ENCODE measurements around the gene NDNF. TPM values are rescaled to one million over a fixed set of nuclear protein-coding genes. Genes with fewer than 3 reads are reported as not detected.

NDNF gene
- total RNA-seq = under 1 TPM in 1 of 2 experiments, not detected in 1; 0.16 TPM

GRCh38 chr4:121072224-121073003 lies at the start of gene NDNF:
TSS of gene NDNF (minus strand) at chr4:121072535. CDS start at chr4:121045837, 26,698 bp downstream.
- Mint-ChIP-seq H3K4me3 (peak within 1 kb of the TSS; percentile 79), H3K27me3 (peaks cover 75% of the 10 kb centered on the region), H3K4me1 (peaks cover 21% of the 10 kb centered on the region), H3K27ac (no peak within 1 kb of the TSS), H3K36me3 (no peaks in the 10 kb centered on the region), H3K9me3 (ENCODE audit: low read depth) (no peaks in the 10 kb centered on the region)
- CTCF ChIA-PET = interaction anchor here (1.0 kb wide), 1 partner anchor 39 kb away, joined by 3 read pairs; no protein-coding TSS in a partner anchor
- DNase-seq (no peak), ATAC-seq (peak; percentile 81)

GRCh38 chr4:121119715-121120114 lies 47.4 kb upstream of the NDNF start:
- Mint-ChIP-seq H3K9me3 (ENCODE audit: low read depth) (no peaks in the 10 kb centered on the region), H3K27me3 (no peaks in the 10 kb centered on the region), H3K4me3 (no peak overlapping the region), H3K36me3 (peaks cover 2% of the 10 kb centered on the region), H3K4me1 (peaks cover 18% of the 10 kb centered on the region), H3K27ac (no peak overlapping the region)
- DNase-seq = no peak
- no peak for ATAC-seq
- CTCF ChIA-PET = interaction anchor here (1.1 to 3.1 kb wide), 5 partner anchors 9 to 133 kb away, joined by 3 to 12 read pairs (median 3); no protein-coding TSS in a partner anchor

GRCh38 chr4:121118344-121118743 lies 46.0 kb upstream of the NDNF start:
- Mint-ChIP-seq H3K9me3 (ENCODE audit: low read depth) (no peaks in the 10 kb centered on the region), H3K27ac (peak overlapping the region; percentile 25), H3K27me3 (no peaks in the 10 kb centered on the region), H3K4me3 (no peak overlapping the region), H3K36me3 (peaks cover 2% of the 10 kb centered on the region), H3K4me1 (peaks cover 31% of the 10 kb centered on the region)
- CTCF ChIA-PET = interaction anchor here (1.0 to 3.1 kb wide), 5 partner anchors 8 to 74 kb away, joined by 3 to 12 read pairs (median 4); no protein-coding TSS in a partner anchor
- DNase-seq = no peak
- peak; percentile 45 for ATAC-seq

GRCh38 chr4:121114756-121115155 lies 42.4 kb upstream of the NDNF start:
- peak; percentile 64 for ATAC-seq
- H3K4me3 Mint-ChIP-seq = no peak overlapping the region
- no peaks in the 10 kb centered on the region for H3K36me3 Mint-ChIP-seq
- H3K9me3 Mint-ChIP-seq (ENCODE audit: low read depth) = no peaks in the 10 kb centered on the region
- no peaks in the 10 kb centered on the region for H3K27me3 Mint-ChIP-seq
- CTCF ChIA-PET = no interaction called here
- no peak for DNase-seq
- peak overlapping the region; percentile 64 for H3K27ac Mint-ChIP-seq
- peaks cover 37% of the 10 kb centered on the region for H3K4me1 Mint-ChIP-seq

- CTCF ChIA-PET = interaction anchor here (0.9 to 2.7 kb wide), 3 partner anchors 131 to 195 kb away, joined by 3 to 8 read pairs (median 3); no protein-coding TSS in a partner anchor
- H3K36me3 Mint-ChIP-seq = no peaks in the 10 kb centered on the region
- H3K4me1 Mint-ChIP-seq = peaks cover 23% of the 10 kb centered on the region
- ATAC-seq (no peak), DNase-seq (no peak)
- no peak overlapping the region for H3K4me3 Mint-ChIP-seq
- no peaks in the 10 kb centered on the region for H3K9me3 Mint-ChIP-seq (ENCODE audit: low read depth)
- H3K27ac Mint-ChIP-seq = no peak overlapping the region
- no peaks in the 10 kb centered on the region for H3K27me3 Mint-ChIP-seq
These were observed 40.2 kb upstream of the NDNF start for GRCh38 chr4:121112530-121112929.

GRCh38 chr4:121108557-121108956 lies 36.2 kb upstream of the NDNF start:
- CTCF ChIA-PET = no interaction called here
- no peak overlapping the region for H3K4me3 Mint-ChIP-seq
- H3K27ac Mint-ChIP-seq = no peak overlapping the region
- no peaks in the 10 kb centered on the region for H3K9me3 Mint-ChIP-seq (ENCODE audit: low read depth)
- peaks cover 4% of the 10 kb centered on the region for H3K27me3 Mint-ChIP-seq
- ATAC-seq (no peak), DNase-seq (no peak)
- peaks cover 7% of the 10 kb centered on the region for H3K4me1 Mint-ChIP-seq
- no peaks in the 10 kb centered on the region for H3K36me3 Mint-ChIP-seq

GRCh38 chr4:121107507-121107906 lies 35.2 kb upstream of the NDNF start:
- no peaks in the 10 kb centered on the region for H3K36me3 Mint-ChIP-seq
- CTCF ChIA-PET = no interaction called here
- no peak overlapping the region for H3K27ac Mint-ChIP-seq

GRCh38 chr4:121100093-121100775 lies 27.9 kb upstream of the NDNF start:
- no peak overlapping the region for H3K4me3 Mint-ChIP-seq
- no peak overlapping the region for H3K27ac Mint-ChIP-seq
- CTCF ChIA-PET = no interaction called here
- no peaks in the 10 kb centered on the region for H3K4me1 Mint-ChIP-seq
- ATAC-seq (no peak), DNase-seq (no peak)
- peaks cover 3% of the 10 kb centered on the region for H3K27me3 Mint-ChIP-seq
- H3K36me3 Mint-ChIP-seq = no peaks in the 10 kb centered on the region
- H3K9me3 Mint-ChIP-seq (ENCODE audit: low read depth) = no peaks in the 10 kb centered on the region

More at GRCh38 chr4:121107507-121107906, 35.2 kb upstream of the NDNF start:
- H3K9me3 Mint-ChIP-seq (ENCODE audit: low read depth) = no peaks in the 10 kb centered on the region
- H3K4me1 Mint-ChIP-seq = no peaks in the 10 kb centered on the region
- no peak overlapping the region for H3K4me3 Mint-ChIP-seq
- no peak for DNase-seq
- H3K27me3 Mint-ChIP-seq = peaks cover 4% of the 10 kb centered on the region
- no peak for ATAC-seq

GRCh38 chr4:121098266-121098665 lies 25.9 kb upstream of the NDNF start:
- Mint-ChIP-seq H3K27me3 (peaks cover 3% of the 10 kb centered on the region), H3K4me1 (no peaks in the 10 kb centered on the region), H3K4me3 (no peak overlapping the region), H3K36me3 (no peaks in the 10 kb centered on the region), H3K27ac (no peak overlapping the region), H3K9me3 (ENCODE audit: low read depth) (no peaks in the 10 kb centered on the region)
- DNase-seq = no peak
- CTCF ChIA-PET = no interaction called here
- ATAC-seq = no peak

- ATAC-seq = no peak
- CTCF ChIA-PET = interaction anchor here (0.6 kb wide), 1 partner anchor 15 kb away, joined by 3 read pairs; no protein-coding TSS in a partner anchor
- no peak overlapping the region for H3K27ac Mint-ChIP-seq
- DNase-seq = no peak
- no peaks in the 10 kb centered on the region for H3K9me3 Mint-ChIP-seq (ENCODE audit: low read depth)
- no peaks in the 10 kb centered on the region for H3K36me3 Mint-ChIP-seq
- peaks cover 3% of the 10 kb centered on the region for H3K27me3 Mint-ChIP-seq
- H3K4me3 Mint-ChIP-seq = no peak overlapping the region
- no peaks in the 10 kb centered on the region for H3K4me1 Mint-ChIP-seq
These were observed 24.3 kb upstream of the NDNF start for GRCh38 chr4:121096629-121097028.

GRCh38 chr4:121096191-121096590 lies 23.9 kb upstream of the NDNF start:
- Mint-ChIP-seq H3K4me3 (no peak overlapping the region), H3K27me3 (peaks cover 3% of the 10 kb centered on the region), H3K27ac (no peak overlapping the region), H3K36me3 (no peaks in the 10 kb centered on the region), H3K9me3 (ENCODE audit: low read depth) (no peaks in the 10 kb centered on the region), H3K4me1 (no peaks in the 10 kb centered on the region)
- no peak for ATAC-seq
- CTCF ChIA-PET = interaction anchor here (0.8 kb wide), 1 partner anchor 941 kb away, joined by 3 read pairs; no protein-coding TSS in a partner anchor
- DNase-seq = no peak

GRCh38 chr4:121094297-121094966 lies 22.1 kb upstream of the NDNF start:
- CTCF ChIA-PET = no interaction called here
- Mint-ChIP-seq H3K27me3 (peaks cover under 1% of the 10 kb centered on the region), H3K4me1 (no peaks in the 10 kb centered on the region), H3K36me3 (no peaks in the 10 kb centered on the region), H3K9me3 (ENCODE audit: low read depth) (no peaks in the 10 kb centered on the region), H3K27ac (no peak overlapping the region), H3K4me3 (no peak overlapping the region)
- no peak for ATAC-seq
- no peak for DNase-seq

- Mint-ChIP-seq H3K27ac (no peak overlapping the region), H3K4me3 (no peak overlapping the region), H3K9me3 (ENCODE audit: low read depth) (no peaks in the 10 kb centered on the region), H3K36me3 (no peaks in the 10 kb centered on the region), H3K27me3 (no peaks in the 10 kb centered on the region), H3K4me1 (no peaks in the 10 kb centered on the region)
- ATAC-seq (no peak), DNase-seq (no peak)
- CTCF ChIA-PET = no interaction called here
These were observed 20.9 kb upstream of the NDNF start for GRCh38 chr4:121093261-121093660.

Data from activated CD8-positive, alpha-beta memory T cell treated with anti-CD3 and anti-CD28 coated beads, Interleukin-2, amount 10 ng/mL, durations not matched to agents 7 days and 5 days (primary cell).